GM15510 (cell line): ENCODE measurements around the gene DENND1A.

Source experiments
- POLR2A ChIP-seq: IDR thresholded peaks from 3 replicates; pipeline ENCODE4 v1.6.1; 2011; ENCODE audit warnings: borderline replicate concordance; ENCODE audit not compliant: insufficient read length; ENCODE audit errors: extremely low read depth

DENND1A gene

DNA sequence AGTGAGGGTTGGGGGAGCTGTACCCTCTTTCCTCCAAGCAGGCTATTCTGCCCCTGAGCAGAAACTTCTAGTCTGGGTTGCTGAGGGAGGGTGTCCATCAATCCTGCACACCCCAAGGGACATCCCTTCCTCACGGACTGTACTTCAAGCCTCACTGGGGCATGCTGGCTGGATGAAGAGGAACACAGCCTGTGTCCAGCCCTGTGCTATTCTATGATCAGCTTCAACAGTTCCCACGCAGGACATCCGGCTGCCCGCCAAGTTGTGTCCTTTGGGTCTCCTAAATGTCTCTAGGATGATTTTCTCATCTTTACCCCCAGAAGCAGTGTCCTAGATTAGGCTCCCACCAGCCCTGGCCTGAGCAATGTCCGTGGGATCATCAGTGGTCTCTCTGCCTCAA lies 505.8 kb downstream of the DENND1A start:
- TF ChIP-seq POLR2A = no peak

- TF ChIP-seq POLR2A = no peak
Measured at GRCh38 chr9:123423311-123423640, 506.6 kb downstream of the DENND1A start.

- no peak for TF ChIP-seq POLR2A
Measured at GRCh38 chr9:123422635-123423310, 507.2 kb downstream of the DENND1A start.

GRCh38 chr9:123421801-123422455 lies 508.0 kb downstream of the DENND1A start:
- no peak for TF ChIP-seq POLR2A

- TF ChIP-seq POLR2A = no peak
Measured at GRCh38 chr9:123421186-123421585, 508.7 kb downstream of the DENND1A start.

DNA sequence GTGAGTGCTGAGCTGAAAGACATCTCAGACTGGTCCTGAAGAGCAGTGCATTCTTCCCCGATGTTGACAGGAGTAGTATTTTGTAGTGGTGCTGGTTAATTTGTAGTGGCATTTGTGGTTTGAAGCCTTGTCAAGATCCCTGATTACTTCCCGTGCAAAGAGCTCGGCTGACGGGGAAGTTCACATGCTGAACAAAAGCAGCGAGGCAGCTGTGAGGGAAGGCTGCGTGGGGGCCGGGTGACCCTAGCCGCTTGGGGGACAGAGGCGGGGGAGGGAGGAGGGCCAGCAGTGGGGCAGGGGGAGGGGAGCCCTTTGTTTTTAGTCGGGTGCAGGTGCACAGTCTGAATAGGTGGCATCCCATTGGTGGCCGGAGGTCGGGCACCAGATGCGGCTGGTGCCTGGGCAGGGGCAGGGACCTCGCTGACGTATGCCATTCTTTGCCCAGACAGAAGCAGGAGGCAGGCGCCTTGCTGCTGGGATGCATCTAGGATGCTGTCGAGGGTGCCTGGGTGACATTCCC lies 509.3 kb downstream of the DENND1A start:
- TF ChIP-seq POLR2A = no peak

DNA sequence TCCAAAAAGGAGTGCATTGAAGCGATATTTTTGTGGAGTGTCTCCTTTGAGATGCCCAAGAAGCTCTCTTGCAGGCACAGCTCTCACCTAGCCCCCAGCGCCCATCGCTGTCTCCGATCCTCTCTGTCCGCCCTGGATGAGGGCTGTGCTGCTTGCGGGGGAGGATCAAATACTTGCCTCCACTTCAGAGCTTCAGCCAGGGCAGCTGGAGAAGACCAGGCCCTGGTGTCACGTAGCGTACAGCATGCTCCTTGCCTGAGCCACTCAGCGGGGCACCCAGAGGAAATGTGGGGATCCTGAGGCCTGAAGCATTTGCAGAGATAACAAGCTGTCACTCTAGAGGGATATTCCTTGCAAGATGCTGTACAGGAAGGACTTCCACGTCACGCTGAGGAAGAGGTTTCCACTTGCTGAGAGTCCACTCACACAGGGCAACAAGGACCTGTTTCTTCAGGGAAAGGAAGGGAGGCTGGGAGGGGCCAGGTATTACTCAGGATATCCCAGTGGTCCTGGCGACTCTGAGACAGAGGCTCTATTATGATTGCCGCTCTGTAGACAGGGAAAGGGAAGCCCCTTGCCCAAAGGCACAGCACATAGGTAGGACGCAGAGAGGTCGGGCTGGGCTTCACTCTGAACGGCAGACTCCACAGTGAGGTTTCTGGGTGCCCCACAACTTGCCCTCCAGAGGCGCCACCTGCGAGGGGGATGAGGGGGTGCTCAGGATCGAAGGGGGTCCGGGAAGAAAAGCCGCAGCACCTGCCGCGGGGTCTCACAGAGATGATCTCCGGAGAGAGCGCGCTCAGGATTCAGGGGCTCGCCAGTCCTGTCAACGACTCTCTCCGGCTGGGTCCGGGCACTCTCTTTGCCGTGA lies 510.0 kb downstream of the DENND1A start:
- TF ChIP-seq POLR2A = no peak

GRCh38 chr9:123419091-123419490 lies 510.8 kb downstream of the DENND1A start:
- TF ChIP-seq POLR2A = no peak

GRCh38 chr9:123418506-123418905 lies 511.4 kb downstream of the DENND1A start:
- TF ChIP-seq POLR2A = no peak

DNA sequence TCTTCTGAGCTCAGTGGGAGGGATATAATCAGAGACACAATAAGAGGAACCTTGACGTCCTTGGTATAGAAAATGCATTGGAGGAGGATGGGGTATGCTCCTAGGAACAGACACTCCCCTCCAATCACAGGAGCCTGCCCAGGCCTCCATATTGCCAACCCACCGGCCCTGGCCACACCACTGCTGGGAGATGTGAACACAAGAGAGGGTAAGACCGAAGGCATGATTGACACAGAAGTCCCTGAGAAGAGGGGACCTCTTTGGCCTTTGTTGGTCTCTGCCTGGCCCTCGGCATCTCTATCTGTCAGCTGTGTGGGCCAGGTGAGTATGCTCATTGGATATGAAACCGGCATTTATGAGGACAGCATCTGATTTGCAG lies 511.9 kb downstream of the DENND1A start:
- no peak for TF ChIP-seq POLR2A

- no peak for TF ChIP-seq POLR2A
Measured at GRCh38 chr9:123417289-123418051, 512.5 kb downstream of the DENND1A start.

GRCh38 chr9:123416176-123416575 lies 513.8 kb downstream of the DENND1A start:
- TF ChIP-seq POLR2A = no peak

DNA sequence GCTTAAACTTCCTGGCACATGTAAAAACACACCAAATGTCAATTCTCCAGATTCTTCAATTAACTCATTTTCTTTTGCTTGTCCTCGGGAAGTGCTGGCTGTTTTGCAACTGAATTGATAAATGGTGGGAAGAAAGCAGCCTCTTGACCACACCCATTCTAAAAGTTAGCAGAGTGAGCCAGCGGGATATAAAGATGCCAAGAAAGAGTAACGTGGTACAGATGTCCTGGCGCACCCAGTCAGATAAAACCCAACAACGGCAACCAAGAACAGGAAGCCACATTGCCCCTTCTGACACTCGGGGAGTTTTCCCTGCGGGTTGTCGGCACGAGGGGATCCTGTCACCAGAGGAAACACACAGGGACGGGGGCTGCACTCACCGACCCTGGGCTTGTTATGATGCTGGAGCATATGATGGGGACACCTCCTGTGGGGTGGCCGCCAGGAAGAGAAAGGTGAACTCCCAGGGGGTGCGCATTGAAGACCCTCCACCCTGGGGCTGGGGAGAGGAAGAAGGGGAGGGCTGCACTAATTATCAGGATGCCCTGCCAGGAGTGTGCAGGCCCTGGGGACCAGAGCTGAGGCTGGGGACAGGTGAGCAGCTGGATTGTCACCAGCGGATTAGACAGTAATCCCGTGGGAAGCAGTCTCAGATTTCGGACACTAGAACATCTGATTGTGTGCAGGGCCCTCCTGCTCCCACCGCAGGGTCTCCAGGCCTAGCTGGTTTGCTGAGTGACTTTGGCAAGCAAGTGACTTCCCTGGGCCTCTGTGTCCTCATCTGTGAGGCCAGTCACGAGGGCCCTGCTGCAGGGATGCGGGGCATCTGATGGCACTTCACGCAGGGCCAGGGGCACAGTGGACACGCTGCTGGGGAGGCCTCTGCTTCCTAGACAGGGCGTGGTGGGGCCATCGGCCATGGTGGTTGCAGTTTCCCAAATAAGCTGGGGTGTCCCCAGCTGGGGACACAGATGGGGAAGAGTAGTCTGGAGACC lies 514.7 kb downstream of the DENND1A start:
- no peak for TF ChIP-seq POLR2A
